ENCODE data around the gene NPEPL1.

DNA sequence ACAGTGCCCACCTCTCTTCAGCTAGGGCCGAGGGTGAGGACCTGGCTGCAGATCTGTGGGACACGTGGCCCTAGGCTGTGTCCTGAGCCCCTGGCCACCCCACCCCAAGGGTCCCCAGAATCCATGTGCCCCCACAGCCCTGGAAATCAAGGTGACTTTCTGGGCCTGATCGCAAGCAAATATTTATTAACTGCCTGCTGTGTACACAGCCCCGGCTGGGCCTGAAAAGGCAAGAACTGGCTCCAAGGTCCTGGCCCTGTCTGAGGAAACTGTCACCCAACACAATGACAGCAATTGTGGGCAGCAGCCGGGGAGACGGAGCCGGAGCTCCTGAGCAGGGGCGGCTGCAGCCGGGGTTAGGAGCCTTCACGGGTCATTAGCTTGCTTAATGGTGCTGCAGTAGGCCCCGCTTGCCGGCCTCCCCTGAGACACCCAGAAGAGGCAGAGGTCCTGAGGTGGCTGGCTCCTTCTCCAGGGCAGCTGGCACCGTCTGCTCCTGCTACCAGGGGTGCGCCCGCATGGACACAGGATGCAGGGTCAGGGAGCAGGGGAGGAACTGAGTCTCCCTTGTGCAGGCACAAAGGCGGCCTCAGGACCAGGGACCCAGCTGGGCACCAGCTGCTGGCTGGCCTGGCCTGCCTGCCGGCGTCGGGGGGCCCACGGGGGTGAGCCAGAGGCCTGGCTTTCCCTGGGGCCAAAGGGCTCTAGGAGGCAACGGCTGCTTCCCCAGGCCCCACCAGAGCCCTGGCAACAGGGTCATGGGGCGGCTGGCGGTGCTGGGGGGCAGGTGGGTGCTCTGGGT lies 24.1 kb downstream of the NPEPL1 start:
- no peak for TF ChIP-seq SRF (IDR thresholded peaks at IDR 0.05; ENCODE audit: low read depth in 2 of 2, low read length in 2 of 2)
- no peak for TF ChIP-seq CBFB (IDR thresholded peaks at IDR 0.05; ENCODE audit: low read depth)
- no peak for TF ChIP-seq USF2 (IDR thresholded peaks at IDR 0.05; ENCODE audit: borderline replicate concordance, low read depth, low read length)
- no peak for TF ChIP-seq REST (IDR thresholded peaks at IDR 0.05; ENCODE audit: low read depth, low read length)

Measured in GM12878 (cell line).